RWPE1 (cell line): ENCODE results near the gene UGP2.
"Not testable (repeated sequence)": the region's sequence is repeated elsewhere in the genome, so short reads cannot be mapped to it uniquely, and the experiment has no call there.

ENCODE experiments used
- CTCF ChIA-PET: fragments of 350-600 bp; sonication (Branson Sonifier 250); formaldehyde crosslinking; extraction: SDS; loops from one replicate; lab custom pipeline; 2021; lab: Yijun Ruan, JAX
- POLR2A ChIA-PET: fragments of 400-600 bp; formaldehyde crosslinking; extraction: SDS; loops from one replicate; lab custom pipeline; 2020; ENCODE audit warnings: antibody characterized with exemption; ENCODE audit not compliant: low non-redundant PET; lab: Yijun Ruan, JAX
- DNase-seq: peaks from one replicate; pipeline ENCODE4 v3.0.0; 2012; ENCODE audit warnings: low spot score
- H3K27ac ChIP-seq: fragments of 450-650 bp; 2 replicates; pipeline ENCODE4 v1.5.1; 2017
- TF ChIP-seq, protein P1 (sequence below): fragments of 450-650 bp; conservative IDR thresholded peaks from 2 replicates; pipeline ENCODE4 v1.5.1; 2017; ENCODE audit warnings: low read depth, mild to moderate bottlenecking

Gene UGP2

DNA sequence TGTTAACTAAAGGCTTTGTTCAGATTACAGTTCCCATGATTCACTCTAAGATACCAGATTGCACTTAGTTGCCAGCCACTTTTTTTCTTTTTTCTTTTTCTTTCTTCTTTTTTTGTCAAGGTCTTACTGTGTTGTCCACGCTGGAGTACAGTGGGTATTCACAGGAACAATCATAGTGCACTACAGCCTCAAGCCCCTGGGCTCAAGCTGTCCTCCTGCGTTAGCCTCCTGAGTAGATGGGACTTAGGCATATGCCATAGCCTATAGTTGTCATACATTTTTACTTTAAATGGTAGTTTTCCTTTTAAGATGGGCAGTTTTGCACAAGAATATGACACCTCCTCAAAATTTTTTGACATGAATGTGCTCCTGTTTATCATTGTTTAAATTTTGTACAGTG lies 2.1 kb downstream of the UGP2 start:
- no peak for DNase-seq
- no peak overlapping the region for H3K27ac ChIP-seq
- POLR2A ChIA-PET = no interaction called here
- TF ChIP-seq, protein P1, sequence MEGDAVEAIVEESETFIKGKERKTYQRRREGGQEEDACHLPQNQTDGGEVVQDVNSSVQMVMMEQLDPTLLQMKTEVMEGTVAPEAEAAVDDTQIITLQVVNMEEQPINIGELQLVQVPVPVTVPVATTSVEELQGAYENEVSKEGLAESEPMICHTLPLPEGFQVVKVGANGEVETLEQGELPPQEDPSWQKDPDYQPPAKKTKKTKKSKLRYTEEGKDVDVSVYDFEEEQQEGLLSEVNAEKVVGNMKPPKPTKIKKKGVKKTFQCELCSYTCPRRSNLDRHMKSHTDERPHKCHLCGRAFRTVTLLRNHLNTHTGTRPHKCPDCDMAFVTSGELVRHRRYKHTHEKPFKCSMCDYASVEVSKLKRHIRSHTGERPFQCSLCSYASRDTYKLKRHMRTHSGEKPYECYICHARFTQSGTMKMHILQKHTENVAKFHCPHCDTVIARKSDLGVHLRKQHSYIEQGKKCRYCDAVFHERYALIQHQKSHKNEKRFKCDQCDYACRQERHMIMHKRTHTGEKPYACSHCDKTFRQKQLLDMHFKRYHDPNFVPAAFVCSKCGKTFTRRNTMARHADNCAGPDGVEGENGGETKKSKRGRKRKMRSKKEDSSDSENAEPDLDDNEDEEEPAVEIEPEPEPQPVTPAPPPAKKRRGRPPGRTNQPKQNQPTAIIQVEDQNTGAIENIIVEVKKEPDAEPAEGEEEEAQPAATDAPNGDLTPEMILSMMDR = no peak
- CTCF ChIA-PET = interaction anchor here (0.7 to 1.1 kb wide), 2 partner anchors 26 to 152 kb away, joined by 3 read pairs; no protein-coding TSS in a partner anchor

DNA sequence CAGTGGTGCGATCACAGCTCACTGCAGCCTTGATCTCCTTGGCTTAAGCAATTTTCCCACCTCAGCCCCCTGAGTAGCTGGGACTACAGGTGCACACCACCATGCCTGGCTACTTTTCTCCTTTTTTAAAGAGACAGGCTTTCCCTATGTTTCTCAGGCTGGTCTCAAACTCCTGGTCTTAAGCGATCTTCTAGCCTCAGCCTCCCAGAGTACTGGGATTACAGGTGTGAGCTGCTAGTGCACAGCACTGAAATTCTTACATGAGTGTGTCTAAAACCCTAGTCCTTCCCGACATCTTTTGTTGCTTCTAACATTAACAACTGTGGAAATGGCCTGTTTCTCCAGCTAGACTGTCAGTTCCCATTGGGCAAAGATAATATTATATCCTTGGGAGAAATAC lies 2.9 kb downstream of the UGP2 start:
- DNase-seq = no peak
- POLR2A ChIA-PET = no interaction called here
- CTCF ChIA-PET = interaction anchor here (0.7 to 1.1 kb wide), 2 partner anchors 26 to 153 kb away, joined by 3 read pairs; no protein-coding TSS in a partner anchor
- TF ChIP-seq, protein P1 = no peak
- no peak overlapping the region for H3K27ac ChIP-seq

DNA sequence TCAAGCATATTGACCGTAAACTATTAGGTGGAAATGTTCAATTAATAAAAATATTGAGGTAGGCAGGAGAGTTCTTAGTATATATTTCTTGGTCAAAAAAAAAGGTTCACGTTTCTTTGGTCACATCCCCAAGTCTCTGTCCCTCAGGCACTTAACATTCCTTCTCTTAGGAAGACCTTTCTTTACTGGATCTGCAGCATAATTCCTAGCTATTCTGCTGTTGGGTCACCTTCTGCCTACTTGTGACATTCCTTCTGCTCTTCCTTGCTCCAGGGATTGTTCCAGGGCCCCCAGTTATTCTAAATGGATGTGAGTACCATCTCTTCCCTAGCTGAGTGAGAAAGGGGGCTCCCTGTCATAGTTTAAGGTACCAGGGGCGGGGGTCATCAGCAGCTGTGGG lies 4.2 kb downstream of the UGP2 start:
- no peak overlapping the region for H3K27ac ChIP-seq
- ChIA-PET CTCF (interaction anchor here (0.6 kb wide), 1 partner anchor 15 kb away, joined by 7 read pairs; no protein-coding TSS in a partner anchor), POLR2A (no interaction called here)
- TF ChIP-seq, protein P1 = no peak
- DNase-seq = no peak

DNA sequence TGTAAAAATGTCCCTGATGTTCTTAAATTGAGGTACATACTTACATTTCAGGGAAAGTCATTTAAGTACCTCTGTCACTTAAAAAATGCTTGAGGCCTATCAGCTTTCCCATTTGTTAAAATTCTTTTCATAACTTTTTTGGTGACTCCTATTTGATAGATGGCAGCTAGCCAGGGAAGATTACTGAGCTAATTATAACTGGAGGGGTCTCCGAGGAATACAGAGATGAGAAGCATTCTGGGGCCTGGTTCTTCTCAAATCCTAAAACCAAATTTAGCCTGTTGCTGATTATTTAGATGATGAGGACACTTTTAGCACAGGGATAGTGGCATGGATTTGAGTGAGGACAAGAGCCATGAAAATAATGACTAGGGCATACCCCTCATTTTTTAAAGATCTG lies 4.8 kb downstream of the UGP2 start:
- POLR2A ChIA-PET = no interaction called here
- TF ChIP-seq, protein P1 = no peak
- no peak overlapping the region for H3K27ac ChIP-seq
- CTCF ChIA-PET = no interaction called here
- no peak for DNase-seq

DNA sequence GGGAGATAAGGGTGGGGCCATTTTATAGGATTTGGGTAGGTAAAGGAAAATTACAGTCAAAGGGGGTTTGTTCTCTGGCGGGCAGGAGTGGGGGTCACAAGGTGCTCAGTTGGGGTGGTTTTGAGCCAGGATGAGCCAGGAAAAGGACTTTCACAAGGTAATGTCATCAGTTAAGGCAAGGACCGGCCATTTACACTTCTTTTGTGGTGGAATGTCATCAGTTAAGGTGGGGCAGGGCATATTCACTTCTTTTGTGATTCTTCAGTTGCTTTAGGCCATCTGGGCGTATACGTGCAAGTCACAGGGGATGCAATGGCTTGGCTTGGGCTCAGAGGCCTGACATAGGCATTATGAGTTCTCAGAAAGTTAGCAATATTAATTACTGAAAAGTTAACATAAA lies 5.9 kb downstream of the UGP2 start:
- H3K27ac ChIP-seq, CTCF ChIA-PET, DNase-seq, POLR2A ChIA-PET: not testable (repeated sequence)

DNA sequence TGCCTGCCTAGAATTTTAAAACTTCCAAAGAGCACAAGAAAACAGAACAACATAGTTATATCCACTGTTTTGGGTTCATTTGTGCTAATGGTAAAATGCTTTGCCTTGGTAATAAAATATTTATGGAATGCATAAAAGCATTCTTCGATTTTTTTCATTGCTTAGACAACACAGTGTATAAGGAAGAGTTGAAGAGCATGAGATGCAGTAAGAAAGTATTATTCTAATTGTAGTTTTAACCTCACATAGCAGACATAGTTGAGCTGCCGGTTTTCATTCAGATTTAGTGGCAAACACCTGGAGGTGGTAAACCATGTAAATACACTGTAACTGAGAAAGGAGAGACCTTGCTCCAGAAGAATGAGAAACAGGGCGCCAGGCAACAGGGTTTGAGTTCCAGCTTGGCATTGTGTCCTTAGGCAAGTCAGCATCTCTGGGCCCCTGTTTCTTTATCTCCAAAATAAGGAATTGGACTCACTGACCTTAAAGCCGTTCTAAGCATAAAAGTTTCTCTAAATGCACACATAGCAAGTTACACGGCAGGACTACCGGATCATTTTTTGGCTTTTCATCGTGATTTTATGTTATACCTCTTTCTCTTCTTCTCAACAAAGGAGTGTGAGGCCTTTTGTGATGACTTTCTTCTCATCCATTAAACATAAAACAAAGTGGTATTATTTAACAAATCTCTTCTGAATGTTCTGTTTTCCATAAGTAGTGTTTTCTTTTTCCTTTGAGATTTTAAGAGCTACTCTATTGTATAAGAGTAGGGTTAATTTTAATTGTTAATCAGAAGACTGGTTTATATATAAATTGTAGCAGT lies 7.9 kb downstream of the UGP2 start:
- DNase-seq = no peak
- ChIA-PET POLR2A (no interaction called here), CTCF (interaction anchor here (0.6 kb wide), 1 partner anchor 51 kb away, joined by 3 read pairs; no protein-coding TSS in a partner anchor)
- no peak overlapping the region for H3K27ac ChIP-seq
- TF ChIP-seq, protein P1 = no peak

DNA sequence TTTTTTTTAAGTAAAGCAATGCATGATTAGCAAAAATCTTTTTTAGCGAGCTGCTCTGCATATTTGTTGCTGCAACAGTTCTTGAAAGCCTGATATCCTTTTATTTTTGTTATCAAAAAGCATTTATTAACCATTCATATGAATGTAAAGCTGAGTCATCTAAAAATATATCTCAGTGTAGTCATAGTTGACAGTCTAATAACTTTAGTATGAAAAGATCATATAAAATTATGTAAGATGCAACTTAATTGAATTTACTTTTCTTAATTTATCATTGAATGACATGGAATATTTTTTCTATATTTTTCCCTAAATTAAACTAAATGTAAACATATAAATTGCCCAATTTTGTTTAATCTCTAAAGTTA lies 8.5 kb downstream of the UGP2 start:
- H3K27ac ChIP-seq = no peak overlapping the region
- DNase-seq = no peak
- POLR2A ChIA-PET = no interaction called here
- TF ChIP-seq, protein P1 = no peak
- CTCF ChIA-PET = no interaction called here
